ENCODE results near the gene RAPGEF1. TPM values are rescaled to one million over a fixed set of nuclear protein-coding genes. Genes with fewer than 3 reads are reported as not detected.

RAPGEF1 gene
- total RNA-seq, 1 experiment from 2014 or later: 55.6 TPM

- no peaks in the 10 kb centered on the region for H3K9me3 ChIP-seq (ENCODE audit: control insufficient read depth, low read depth, low read length)
- H3K56ac ChIP-seq (ENCODE audit: insufficient read length, low read depth, low read length): no peak overlapping the region
- no peak overlapping the region for H3K18ac ChIP-seq (ENCODE audit: insufficient read length, low read depth, low read length)
- H3K79me2 ChIP-seq (ENCODE audit: insufficient read depth, low read length): peaks cover 5% of the 10 kb centered on the region; the same call in 1 of the 2 replicates
- H3K9me3 Mint-ChIP-seq: peaks cover 6 to 12% of the 10 kb centered on the region in 2 experiments
- no peak overlapping the region for H3K4ac ChIP-seq (ENCODE audit: low read depth, low read length)
- no peak overlapping the region for H4K91ac ChIP-seq (ENCODE audit: insufficient read length, low read depth, low read length)
- H3K9ac ChIP-seq (ENCODE audit: extremely low read depth, insufficient read length, low read length): no peak overlapping the region
- no peak overlapping the region for H4K8ac ChIP-seq (replicated peaks; ENCODE audit: insufficient read length, low read depth, low read length)
- H3K4me1 Mint-ChIP-seq: peaks cover 50 to 53% of the 10 kb centered on the region in 2 experiments
- no peak overlapping the region for H3K4me3 Mint-ChIP-seq
- H3K14ac ChIP-seq (ENCODE audit: insufficient read depth, low read length): no peak overlapping the region
- no peak overlapping the region for H2AFZ ChIP-seq (ENCODE audit: low read length)
- no peak overlapping the region for H2BK120ac ChIP-seq (ENCODE audit: low read depth, low read length, poor library complexity, severe bottlenecking)
- peaks cover 4% of the 10 kb centered on the region; the same call in 1 of the 2 replicates for H3K4me1 ChIP-seq (ENCODE audit: insufficient read depth, low read length)
- H2BK5ac ChIP-seq (ENCODE audit: insufficient read length, low read length): no peak overlapping the region
- H2BK12ac ChIP-seq (ENCODE audit: insufficient read length, low read depth, low read length): no peak overlapping the region
- WGBS (ENCODE audit: extremely low coverage, insufficient read length, low lambda C conversion rate): no CpG with 5 or more reads among the region's 12 CpGs
- no peaks in the 10 kb centered on the region for H3K79me1 ChIP-seq (ENCODE audit: insufficient read depth, low read depth, low read length, poor library complexity, severe bottlenecking)
- no peaks in the 10 kb centered on the region for H3K27me3 ChIP-seq (ENCODE audit: insufficient read depth, low read length)
- H3T11ph ChIP-seq (ENCODE audit: low read length): no peak overlapping the region
- no peak overlapping the region for H4K5ac ChIP-seq (ENCODE audit: insufficient read length, low read depth, low read length)
- H2BK20ac ChIP-seq (ENCODE audit: low read depth, low read length, poor library complexity, severe bottlenecking): no peak overlapping the region
- H3K23me2 ChIP-seq (ENCODE audit: insufficient read length, low read depth, low read length, poor library complexity, severe bottlenecking): no peaks in the 10 kb centered on the region
- H3K27me3 Mint-ChIP-seq (ENCODE audit: low read depth): no peaks in the 10 kb centered on the region
- no peak overlapping the region for H3K4me2 ChIP-seq (ENCODE audit: insufficient read depth, insufficient read length, low read length)
- no peak overlapping the region for H2AK5ac ChIP-seq (ENCODE audit: insufficient read length, low read length)
- no peak for TF ChIP-seq CTCF (conservative IDR thresholded peaks at IDR 0.05)
- H3K27ac ChIP-seq (ENCODE audit: insufficient read length, low read depth, low read length): no peak overlapping the region
- no peak overlapping the region for H3K23ac ChIP-seq (ENCODE audit: insufficient read length, low read depth, low read length)
- peak overlapping the region in 1 of 3 experiments; percentile 80; a peak in 2 of 7 replicates for H3K27ac Mint-ChIP-seq
- peaks cover 10 to 14% (median 11%) of the 10 kb centered on the region in 3 experiments for H3K36me3 Mint-ChIP-seq (ENCODE audit: insufficient read depth in 1 of 3, low read depth in 3 of 3)
- DNase-seq: no peak
- no peaks in the 10 kb centered on the region for H4K20me1 ChIP-seq (ENCODE audit: control insufficient read depth, insufficient read depth, insufficient read length)
- no peak overlapping the region for H2BK15ac ChIP-seq (ENCODE audit: low read depth, low read length)
Measured at GRCh38 chr9:131669269-131670157, 70.4 kb downstream of the RAPGEF1 start.

Data from H9 (cell line).